Thyroid gland (tissue), 4 donors: ENCODE measurements around the gene PDCL2.

Source experiments
- POLR2A ChIP-seq, 2 donors: fragments of 450-650 bp; IDR thresholded peaks; one replicate each; pipeline ENCODE4 v1.6.1; 2017; ENCODE audit warnings: antibody characterized with exemption in 2 of 2, mild to moderate bottlenecking in 2 of 2, moderate library complexity in 1 of 2
- TF ChIP-seq, protein P1 (sequence below), 6 experiments: fragments of 200-600 bp in 3 of 6; fragments of 450-650 bp in 3 of 6; sonication (generic) in 3 of 6; IDR thresholded peaks; one replicate each; pipeline ENCODE4 v1.5.1; 2016 to 2019; ENCODE audit warnings: antibody characterized with exemption in 6 of 6, mild to moderate bottlenecking in 2 of 6, inconsistent platforms in 1 of 6, moderate library complexity in 1 of 6

DNA sequence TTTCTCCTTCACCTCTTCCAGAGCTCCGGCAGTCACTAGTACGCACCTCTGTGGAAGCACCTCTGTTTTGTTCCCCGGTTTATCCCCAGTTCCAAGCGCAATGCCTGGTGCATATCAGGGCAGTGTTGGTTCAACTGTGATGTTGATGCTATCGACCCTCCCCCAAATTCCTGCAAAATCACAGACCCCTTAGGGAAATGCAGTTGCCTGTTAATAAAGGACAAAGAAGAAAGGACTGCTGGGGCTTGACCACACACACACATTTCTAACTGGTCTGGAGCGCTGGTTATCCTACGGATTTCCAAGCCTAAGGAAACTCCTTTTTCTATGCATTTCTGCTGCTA is 44.6 kb upstream of the PDCL2 start:
- no peak for TF ChIP-seq POLR2A (IDR thresholded peaks at IDR 0.05)
- TF ChIP-seq, protein P1, sequence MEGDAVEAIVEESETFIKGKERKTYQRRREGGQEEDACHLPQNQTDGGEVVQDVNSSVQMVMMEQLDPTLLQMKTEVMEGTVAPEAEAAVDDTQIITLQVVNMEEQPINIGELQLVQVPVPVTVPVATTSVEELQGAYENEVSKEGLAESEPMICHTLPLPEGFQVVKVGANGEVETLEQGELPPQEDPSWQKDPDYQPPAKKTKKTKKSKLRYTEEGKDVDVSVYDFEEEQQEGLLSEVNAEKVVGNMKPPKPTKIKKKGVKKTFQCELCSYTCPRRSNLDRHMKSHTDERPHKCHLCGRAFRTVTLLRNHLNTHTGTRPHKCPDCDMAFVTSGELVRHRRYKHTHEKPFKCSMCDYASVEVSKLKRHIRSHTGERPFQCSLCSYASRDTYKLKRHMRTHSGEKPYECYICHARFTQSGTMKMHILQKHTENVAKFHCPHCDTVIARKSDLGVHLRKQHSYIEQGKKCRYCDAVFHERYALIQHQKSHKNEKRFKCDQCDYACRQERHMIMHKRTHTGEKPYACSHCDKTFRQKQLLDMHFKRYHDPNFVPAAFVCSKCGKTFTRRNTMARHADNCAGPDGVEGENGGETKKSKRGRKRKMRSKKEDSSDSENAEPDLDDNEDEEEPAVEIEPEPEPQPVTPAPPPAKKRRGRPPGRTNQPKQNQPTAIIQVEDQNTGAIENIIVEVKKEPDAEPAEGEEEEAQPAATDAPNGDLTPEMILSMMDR (IDR thresholded peaks at IDR 0.05) = no peak
